ENCODE results near the gene LZTS2.

LZTS2 gene

DNA sequence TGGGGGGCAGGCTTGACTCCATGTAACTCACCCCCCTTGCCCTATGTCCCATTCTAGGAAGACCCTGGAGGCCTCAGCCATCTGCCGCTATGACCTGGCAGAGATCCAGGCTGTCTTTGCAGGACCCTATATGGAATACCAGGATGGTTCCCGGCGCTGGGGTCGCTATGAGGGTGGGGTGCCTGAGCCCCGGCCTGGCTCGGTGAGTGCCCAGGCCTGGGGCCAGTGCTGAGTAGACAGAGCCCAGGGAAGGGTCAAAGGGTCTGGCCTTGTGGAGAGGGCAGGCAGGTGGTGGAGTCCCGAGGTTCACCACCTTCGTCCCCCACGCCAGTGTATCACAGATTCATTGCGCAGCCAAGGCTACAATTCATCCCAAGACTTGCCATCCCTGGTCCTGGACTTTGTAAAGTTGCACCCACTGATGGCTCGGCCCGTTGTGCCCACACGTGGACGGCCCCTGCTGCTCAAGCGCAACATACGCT is 19.8 kb upstream of the LZTS2 start:
- no peak for DNase-seq (ENCODE audit: low read depth)
- H3K4me3 ChIP-seq (ENCODE audit: low read length), result no peak overlapping the region
- TF ChIP-seq CTCF (IDR thresholded peaks at IDR 0.05; ENCODE audit: insufficient read depth, low read depth, low read length, missing control alignments), result no peak

GRCh38 chr10:100980311-100980710 is 19.3 kb upstream of the LZTS2 start:
- DNase-seq (ENCODE audit: low read depth), result no peak
- no peak overlapping the region for H3K4me3 ChIP-seq (ENCODE audit: low read length)
- TF ChIP-seq CTCF (IDR thresholded peaks at IDR 0.05; ENCODE audit: insufficient read depth, low read depth, low read length, missing control alignments), result no peak

- no peak for TF ChIP-seq CTCF (IDR thresholded peaks at IDR 0.05; ENCODE audit: insufficient read depth, low read depth, low read length, missing control alignments)
- DNase-seq (ENCODE audit: low read depth), result no peak
- H3K4me3 ChIP-seq (ENCODE audit: low read length), result no peak overlapping the region
Measured at GRCh38 chr10:100980711-100981110, 18.9 kb upstream of the LZTS2 start.

DNA sequence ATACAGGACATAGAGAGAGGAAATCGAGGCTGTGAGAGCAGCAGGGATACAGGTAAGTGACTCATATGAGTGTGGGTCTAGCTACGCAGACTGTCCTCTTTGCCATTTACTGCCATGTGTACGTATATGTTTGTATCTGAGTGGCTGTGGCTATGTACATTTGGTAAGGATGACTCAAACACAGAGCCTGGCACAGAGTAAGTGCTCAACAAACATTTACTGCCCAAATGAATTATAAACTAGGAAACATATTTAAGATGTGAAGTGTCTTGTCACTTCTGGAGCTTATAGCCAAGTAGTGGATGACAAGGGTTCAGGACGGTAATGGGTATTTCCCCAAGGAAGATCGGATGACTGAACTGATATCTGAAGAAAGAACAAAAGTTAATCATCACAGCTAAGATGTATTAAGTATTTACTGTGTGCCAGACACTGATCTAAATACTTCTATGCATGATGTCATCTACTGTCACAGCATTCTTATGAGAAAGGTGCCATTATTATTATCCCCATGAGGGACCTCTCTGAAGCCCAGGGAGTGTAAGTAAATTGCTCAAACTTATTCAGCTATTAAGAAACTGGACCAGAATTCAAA is 18.3 kb upstream of the LZTS2 start:
- no peak for TF ChIP-seq CTCF (IDR thresholded peaks at IDR 0.05; ENCODE audit: insufficient read depth, low read depth, low read length, missing control alignments)
- H3K4me3 ChIP-seq (ENCODE audit: low read length), result no peak overlapping the region
- no peak for DNase-seq (ENCODE audit: low read depth)

- no peak overlapping the region for H3K4me3 ChIP-seq (ENCODE audit: low read length)
- TF ChIP-seq CTCF (IDR thresholded peaks at IDR 0.05; ENCODE audit: insufficient read depth, low read depth, low read length, missing control alignments), result no peak
- DNase-seq (ENCODE audit: low read depth), result no peak
Measured at GRCh38 chr10:100982916-100983830, 16.4 kb upstream of the LZTS2 start.

DNA sequence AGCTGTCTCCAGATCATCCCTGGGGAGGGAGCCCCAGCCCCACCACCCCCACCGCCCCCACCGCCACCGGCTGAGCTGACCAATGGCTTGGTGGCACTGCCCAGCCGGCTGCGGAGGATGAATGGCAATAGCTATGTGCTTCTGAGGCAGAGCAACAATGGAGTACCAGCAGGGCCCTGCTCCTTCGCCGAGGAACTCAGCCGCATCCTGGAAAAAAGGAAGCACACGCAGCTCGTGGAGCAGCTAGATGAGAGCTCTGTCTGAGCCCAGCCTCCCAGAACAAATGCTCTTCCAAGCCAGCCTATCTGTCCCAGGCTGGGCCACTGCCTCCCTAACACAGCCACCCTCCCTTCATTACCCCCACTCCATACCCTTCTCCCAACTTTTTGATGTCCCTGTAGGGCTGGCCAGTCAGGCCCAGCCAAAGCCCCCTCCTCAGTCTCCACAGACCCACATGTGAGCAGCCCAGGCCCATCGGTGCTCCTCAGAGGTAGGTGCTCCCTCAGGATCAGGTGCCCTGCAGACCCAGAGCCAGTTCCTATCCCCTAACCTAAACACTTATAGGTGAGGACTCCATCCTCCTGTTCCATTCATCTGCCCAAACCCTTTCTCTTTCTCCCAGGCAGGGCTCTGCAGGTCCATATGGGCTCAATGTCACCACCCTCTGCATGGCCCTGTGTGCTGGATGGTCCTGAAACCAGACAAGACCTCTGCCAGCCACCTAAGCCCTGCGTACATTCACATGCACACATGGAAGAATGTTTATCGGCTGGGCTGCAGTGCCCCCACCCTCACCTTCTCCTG is 15.5 kb upstream of the LZTS2 start:
- DNase-seq (ENCODE audit: low read depth), result no peak
- H3K4me3 ChIP-seq (ENCODE audit: low read length), result no peak overlapping the region
- TF ChIP-seq CTCF (IDR thresholded peaks at IDR 0.05; ENCODE audit: insufficient read depth, low read depth, low read length, missing control alignments), result no peak
